ENCODE data around the gene POLN.
"Not testable (repeated sequence)": the region's sequence is repeated elsewhere in the genome, so short reads cannot be mapped to it uniquely, and the experiment has no call there.

POLN gene

GRCh38 chr4:2219233-2219760 lies 22.6 kb downstream of the POLN start:
- DNase-seq (ENCODE audit: low spot score) = peak; percentile 65

GRCh38 chr4:2218436-2218835 lies 23.5 kb downstream of the POLN start:
- no peak for DNase-seq (ENCODE audit: low spot score)

GRCh38 chr4:2217726-2218125 lies 24.2 kb downstream of the POLN start:
- DNase-seq (ENCODE audit: low spot score) = no peak

DNA sequence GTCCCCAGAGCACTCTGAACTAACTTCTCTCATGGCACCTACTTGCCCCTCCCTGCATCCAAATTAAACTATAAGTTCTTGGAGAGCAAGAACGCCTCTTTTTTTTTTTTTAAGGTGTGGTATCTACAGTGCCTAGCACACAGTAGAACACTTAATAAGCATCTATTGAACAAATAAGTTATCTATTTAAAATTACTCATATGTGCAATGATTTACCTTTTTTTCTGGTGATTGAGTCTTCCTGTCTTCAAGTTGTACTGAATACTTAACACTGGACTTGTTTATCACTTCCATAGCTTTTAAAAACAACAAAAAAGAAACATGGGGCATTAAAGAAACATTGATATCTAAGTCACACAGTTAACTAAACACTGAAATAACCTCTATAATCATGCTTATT lies 29.1 kb downstream of the POLN start:
- DNase-seq (ENCODE audit: low spot score) = no peak

DNA sequence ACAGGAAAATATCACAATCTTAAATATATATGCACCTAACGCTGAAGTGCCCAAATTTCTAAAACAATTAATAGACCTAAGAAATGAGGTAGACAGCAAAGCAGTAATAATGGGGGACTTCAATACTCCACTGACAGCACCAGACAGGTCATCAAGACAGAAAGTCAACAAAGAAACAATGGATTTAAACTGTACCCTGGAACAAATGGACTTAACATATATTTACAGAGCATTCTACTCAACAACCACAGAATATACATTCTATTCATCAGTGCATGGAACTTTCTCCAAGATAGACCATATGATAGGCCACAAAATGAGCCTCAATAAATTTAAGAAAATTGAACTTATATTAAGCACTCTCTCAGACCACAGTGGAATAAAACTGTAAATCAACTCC lies 39.1 kb downstream of the POLN start:
- DNase-seq (ENCODE audit: low spot score) = not testable (repeated sequence)

- DNase-seq (ENCODE audit: low spot score) = no peak
These were observed 47.4 kb downstream of the POLN start for GRCh38 chr4:2194496-2194895.

DNA sequence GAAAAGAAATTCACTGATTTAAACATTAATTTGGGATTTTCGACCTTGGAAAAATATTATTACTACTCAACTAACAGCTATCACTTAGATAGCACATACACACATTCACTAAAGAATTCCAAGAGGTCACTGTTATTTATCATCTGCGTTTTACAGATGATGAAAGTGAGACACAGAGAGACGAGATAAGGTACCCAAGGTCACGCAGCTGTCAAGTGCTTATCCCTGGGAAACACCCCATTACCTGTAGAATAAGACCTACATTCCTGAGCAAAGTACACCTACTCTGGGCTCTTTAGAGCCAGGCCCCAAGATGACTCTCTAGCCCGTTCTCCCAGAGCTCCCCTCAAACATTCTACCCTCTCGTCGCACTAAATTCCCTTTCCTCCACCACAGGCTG lies 48.6 kb downstream of the POLN start:
- DNase-seq (ENCODE audit: low spot score) = no peak

DNA sequence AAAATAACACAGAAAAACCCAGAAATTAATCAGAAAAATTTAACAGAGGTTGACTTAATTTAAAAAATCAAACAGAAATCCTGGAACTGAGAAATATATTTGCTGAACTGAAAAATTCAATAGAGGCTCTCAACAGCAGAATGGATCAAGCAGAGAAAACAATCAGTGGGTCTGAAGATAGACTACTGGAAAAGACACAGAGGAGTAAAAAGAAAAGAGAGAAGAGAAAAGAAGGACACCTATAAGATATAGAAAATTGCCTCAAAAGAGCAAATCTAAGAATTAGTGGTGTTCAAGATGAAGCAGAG lies 55.1 kb downstream of the POLN start:
- no peak for DNase-seq (ENCODE audit: low spot score)

GRCh38 chr4:2186133-2186864 lies 55.6 kb downstream of the POLN start:
- DNase-seq (ENCODE audit: low spot score) = peak; percentile 43

DNA sequence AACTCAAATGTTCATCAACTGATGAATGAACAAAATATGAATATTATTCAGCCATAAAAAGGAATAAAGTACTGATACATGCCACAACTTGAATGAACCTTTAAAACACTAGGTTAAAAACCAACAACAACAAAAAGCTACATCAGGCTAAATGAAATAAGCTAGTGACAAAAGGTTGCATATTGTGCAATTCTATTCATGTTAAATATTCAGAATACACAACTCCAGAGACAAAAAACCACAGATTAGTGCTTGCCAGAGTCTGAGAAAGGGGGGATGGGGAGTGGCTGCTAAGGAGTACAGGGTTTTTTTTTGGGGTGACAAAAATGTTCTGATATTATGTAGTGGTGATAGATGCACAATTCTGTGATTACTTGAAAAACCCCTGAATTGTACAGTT lies 58.5 kb downstream of the POLN start:
- no peak for DNase-seq (ENCODE audit: low spot score)

- no peak for DNase-seq (ENCODE audit: low spot score)
These were observed 58.9 kb downstream of the POLN start for GRCh38 chr4:2182994-2183393.

- DNase-seq (ENCODE audit: low spot score) = no peak
These were observed 61.5 kb downstream of the POLN start for GRCh38 chr4:2180410-2180809.

- no peak for DNase-seq (ENCODE audit: low spot score)
These were observed 62.2 kb downstream of the POLN start for GRCh38 chr4:2179717-2180116.

GRCh38 chr4:2178986-2179385 lies 62.9 kb downstream of the POLN start:
- DNase-seq (ENCODE audit: low spot score) = no peak

DNA sequence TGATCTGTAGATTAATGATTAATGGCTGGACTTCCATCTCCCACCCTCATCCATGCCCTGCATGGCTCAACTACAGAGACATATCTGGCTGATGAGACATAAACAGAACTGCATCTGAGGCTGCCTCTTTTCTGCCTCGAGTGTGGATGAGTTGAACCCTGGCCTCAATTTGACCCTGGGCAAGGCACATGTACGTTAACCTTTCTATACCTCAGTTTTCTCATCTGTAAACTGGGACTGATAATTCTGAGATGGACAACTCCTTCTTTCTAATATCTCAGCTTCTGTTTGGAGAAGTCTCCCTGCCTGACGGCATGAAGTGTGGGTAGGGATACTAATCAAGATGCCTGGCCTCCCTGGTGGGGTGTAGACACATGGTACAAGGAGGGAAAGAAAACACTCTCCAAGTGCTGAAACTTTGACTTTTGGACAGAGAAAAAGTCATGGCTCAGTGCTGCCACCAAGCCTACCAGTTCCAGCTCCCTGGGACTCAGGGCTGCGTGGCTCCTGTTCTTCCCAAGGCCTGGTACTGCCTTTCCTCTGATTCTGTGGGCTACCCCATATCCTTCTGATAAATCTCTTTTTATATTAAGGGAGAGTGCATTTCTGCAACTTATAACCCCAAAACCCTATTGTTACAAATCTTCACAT lies 64.4 kb downstream of the POLN start:
- DNase-seq (ENCODE audit: low spot score) = peak; percentile 2

DNA sequence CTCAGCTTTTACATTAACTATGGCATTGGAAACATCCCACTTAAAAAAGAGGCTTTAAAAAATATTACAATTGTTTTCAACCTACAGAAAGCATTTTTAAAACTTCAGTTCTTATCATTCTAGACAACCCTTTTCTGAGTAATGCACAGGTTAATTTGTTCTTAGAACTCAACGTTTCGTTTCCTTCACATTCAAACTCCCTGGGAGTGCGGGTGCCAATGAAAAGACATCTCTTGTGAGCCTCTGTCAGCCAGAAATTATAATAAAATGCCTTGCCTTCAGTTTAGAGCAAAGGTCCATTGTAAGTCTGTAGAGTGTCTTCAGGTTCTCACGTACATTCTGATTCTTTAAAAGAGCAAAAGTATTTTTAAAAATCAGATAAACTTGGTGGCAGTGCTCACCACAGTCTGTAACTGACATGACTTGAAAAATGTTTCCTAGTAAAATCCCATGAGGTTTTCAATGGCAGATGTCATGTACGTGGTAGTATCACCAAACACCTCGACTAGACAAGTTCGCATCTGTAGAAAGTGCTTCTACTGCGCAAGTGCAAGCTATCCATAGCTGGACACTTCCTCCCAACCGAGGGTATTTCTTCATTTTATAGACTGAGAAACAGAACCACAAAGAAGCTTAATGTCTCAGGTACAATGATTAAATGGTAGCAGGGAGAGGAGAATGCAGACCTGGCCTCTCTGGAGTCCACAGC lies 65.8 kb downstream of the POLN start:
- no peak for DNase-seq (ENCODE audit: low spot score)

- no peak for DNase-seq (ENCODE audit: low spot score)
These were observed 67.9 kb downstream of the POLN start for GRCh38 chr4:2174061-2174460.

GRCh38 chr4:2172627-2173231 lies 69.2 kb downstream of the POLN start:
- no peak for DNase-seq (ENCODE audit: low spot score)

GRCh38 chr4:2172161-2172560 lies 69.8 kb downstream of the POLN start:
- no peak for DNase-seq (ENCODE audit: low spot score)

DNA sequence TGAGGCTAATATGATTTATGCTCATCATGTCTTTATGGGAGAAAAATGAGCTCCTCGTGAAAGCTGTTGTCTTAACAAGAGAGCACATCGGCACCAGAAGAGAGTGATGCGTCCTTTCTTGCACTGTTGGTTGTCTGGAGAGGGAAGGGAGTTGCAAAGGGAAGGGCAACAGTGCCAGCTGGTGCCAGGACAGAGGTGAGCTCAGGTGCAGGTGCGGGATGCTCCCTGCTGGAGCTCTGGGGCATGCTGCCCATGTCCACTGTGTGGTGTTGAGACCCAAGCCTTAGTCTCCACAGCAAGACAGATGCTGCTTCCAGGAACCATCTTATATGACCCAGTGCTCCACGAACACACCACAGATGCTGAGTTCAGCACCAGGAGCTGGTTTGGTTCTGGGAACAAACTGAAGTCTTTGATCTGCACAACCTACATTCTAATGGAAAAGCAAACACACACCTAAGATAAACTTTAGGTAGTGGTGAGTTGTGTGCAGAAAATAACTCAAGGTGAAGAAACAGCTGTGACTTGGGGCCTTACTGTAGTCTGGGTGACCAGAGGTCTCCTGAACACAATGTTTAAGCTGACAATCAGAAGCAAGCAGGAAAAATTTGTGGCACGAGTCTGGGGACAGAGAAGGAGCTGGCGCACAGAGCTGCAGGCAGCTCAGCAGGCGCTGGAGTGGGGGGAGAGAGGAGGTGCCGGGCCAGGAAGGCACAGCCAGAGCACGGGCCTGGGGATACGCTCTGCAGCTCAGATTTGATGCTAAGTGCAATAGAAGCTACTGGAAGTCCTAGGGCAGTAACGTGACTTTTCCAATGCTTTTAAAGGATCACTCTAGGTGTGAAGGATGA lies 73.2 kb downstream of the POLN start:
- DNase-seq (ENCODE audit: low spot score) = no peak

GRCh38 chr4:2166253-2166652 lies 75.7 kb downstream of the POLN start:
- no peak for DNase-seq (ENCODE audit: low spot score)

DNA sequence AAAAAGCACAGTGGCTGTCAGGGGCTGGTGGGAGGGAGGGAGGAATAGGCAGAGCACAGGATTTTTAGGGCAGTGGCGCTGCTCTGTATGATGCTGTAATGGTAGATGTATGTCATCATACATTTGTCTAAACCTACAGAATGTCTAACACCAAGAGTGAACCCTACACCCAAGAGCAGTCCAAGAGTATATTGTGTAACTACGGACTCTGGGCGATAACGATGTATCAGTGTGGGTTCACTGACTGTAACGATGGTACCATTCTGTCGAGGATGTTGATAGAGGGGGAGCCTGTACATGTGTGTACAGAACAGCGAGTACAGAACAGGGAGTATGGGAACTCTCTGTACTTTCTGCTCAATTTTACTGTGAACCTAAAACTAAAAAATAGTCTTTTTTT lies 76.5 kb downstream of the POLN start:
- no peak for DNase-seq (ENCODE audit: low spot score)

Data from cerebellar cortex (tissue), 1 donor.